ENCODE results near the gene MRGPRE. TPM values are rescaled to one million over a fixed set of nuclear protein-coding genes. Genes with fewer than 3 reads are reported as not detected.
"Not testable (repeated sequence)": the region's sequence is repeated elsewhere in the genome, so short reads cannot be mapped to it uniquely, and the experiment has no call there.

Gene MRGPRE
- 1 to 10 TPM in 1 of 3 donors, not detected in 2; 1.2 TPM for total RNA-seq
- long read RNA-seq, donor 1 = 0 reads
- long read RNA-seq, donor 2 = 0 reads

- intact Hi-C loops (cut with DNase I, micrococcal nuclease) = no loop called here
- Histone ChIP-seq H3K4me3 (no peak within 1 kb of the TSS), H3K36me3 (ENCODE audit: low read depth) (no peaks in the 10 kb centered on the region), H3K4me1 (ENCODE audit: low read depth) (no peaks in the 10 kb centered on the region), H3K9me3 (no peaks in the 10 kb centered on the region)
- TF ChIP-seq CTCF (IDR thresholded peaks at IDR 0.05) = no peak
- peak in 1 of 3 donors; percentile 16 for DNase-seq
- peak; percentile 82 for ATAC-seq
These were observed at the start of gene MRGPRE for GRCh38 chr11:3231851-3232744. TSS of gene MRGPRE (minus strand) at chr11:3232417. CDS start at chr11:3228799, 3,618 bp downstream.

- H3K4me3 ChIP-seq; H3K36me3 ChIP-seq (ENCODE audit: low read depth); H3K9me3 ChIP-seq; intact Hi-C loops (cut with DNase I, micrococcal nuclease); ATAC-seq; H3K4me1 ChIP-seq (ENCODE audit: low read depth): not testable (repeated sequence)
- peak in 1 of 3 donors; percentile 8 for DNase-seq
These were observed 48.9 kb upstream of the MRGPRE start for GRCh38 chr11:3281146-3281545.

- not testable (repeated sequence) for H3K4me3 ChIP-seq, ATAC-seq
These were observed 48.4 kb upstream of the MRGPRE start for GRCh38 chr11:3280662-3281061.

GRCh38 chr11:3278922-3279321 is 46.7 kb upstream of the MRGPRE start:
- intact Hi-C loops (cut with DNase I, micrococcal nuclease); DNase-seq; H3K4me3 ChIP-seq; H3K9me3 ChIP-seq; H3K36me3 ChIP-seq (ENCODE audit: low read depth); H3K4me1 ChIP-seq (ENCODE audit: low read depth): not testable (repeated sequence)
- ATAC-seq = peak; percentile 84

More at GRCh38 chr11:3280662-3281061, 48.4 kb upstream of the MRGPRE start:
- intact Hi-C loops (cut with DNase I, micrococcal nuclease); H3K4me1 ChIP-seq (ENCODE audit: low read depth); H3K36me3 ChIP-seq (ENCODE audit: low read depth); H3K9me3 ChIP-seq; DNase-seq: not testable (repeated sequence)

GRCh38 chr11:3273629-3274028 is 41.4 kb upstream of the MRGPRE start:
- H3K9me3 ChIP-seq; intact Hi-C loops (cut with DNase I, micrococcal nuclease); H3K4me1 ChIP-seq (ENCODE audit: low read depth); ATAC-seq; DNase-seq; H3K4me3 ChIP-seq; H3K36me3 ChIP-seq (ENCODE audit: low read depth): not testable (repeated sequence)

GRCh38 chr11:3262548-3262947 is 30.3 kb upstream of the MRGPRE start:
- ATAC-seq; H3K36me3 ChIP-seq (ENCODE audit: low read depth); DNase-seq; H3K9me3 ChIP-seq; H3K4me3 ChIP-seq; H3K4me1 ChIP-seq (ENCODE audit: low read depth); intact Hi-C loops (cut with DNase I, micrococcal nuclease): not testable (repeated sequence)

- H3K4me3 ChIP-seq; DNase-seq; H3K9me3 ChIP-seq; H3K4me1 ChIP-seq (ENCODE audit: low read depth); intact Hi-C loops (cut with DNase I, micrococcal nuclease); ATAC-seq; H3K36me3 ChIP-seq (ENCODE audit: low read depth): not testable (repeated sequence)
These were observed 29.6 kb upstream of the MRGPRE start for GRCh38 chr11:3261831-3262230.

GRCh38 chr11:3257509-3257908 is 25.3 kb upstream of the MRGPRE start:
- intact Hi-C loops (cut with DNase I, micrococcal nuclease); ATAC-seq; DNase-seq; H3K36me3 ChIP-seq (ENCODE audit: low read depth); H3K4me1 ChIP-seq (ENCODE audit: low read depth); H3K4me3 ChIP-seq; H3K9me3 ChIP-seq: not testable (repeated sequence)

GRCh38 chr11:3255241-3255640 is 23.0 kb upstream of the MRGPRE start:
- H3K36me3 ChIP-seq (ENCODE audit: low read depth); ATAC-seq; H3K9me3 ChIP-seq; DNase-seq; H3K4me1 ChIP-seq (ENCODE audit: low read depth); intact Hi-C loops (cut with DNase I, micrococcal nuclease); H3K4me3 ChIP-seq: not testable (repeated sequence)

GRCh38 chr11:3254773-3255172 is 22.6 kb upstream of the MRGPRE start:
- intact Hi-C loops (cut with DNase I, micrococcal nuclease); H3K9me3 ChIP-seq; ATAC-seq; H3K36me3 ChIP-seq (ENCODE audit: low read depth); H3K4me3 ChIP-seq; DNase-seq; H3K4me1 ChIP-seq (ENCODE audit: low read depth): not testable (repeated sequence)
